Measurements from ENCODE around the gene ISL2. TPM values are rescaled to one million over a fixed set of nuclear protein-coding genes. Genes with fewer than 3 reads are reported as not detected.

The ISL2 gene
- total and polyA plus RNA-seq, 9 of the 15 experiments (the other 6 are each of a cell fraction or from before 2014, with no cell fraction given) = 0.15 to 23.7 (median 4.0) TPM

DNA sequence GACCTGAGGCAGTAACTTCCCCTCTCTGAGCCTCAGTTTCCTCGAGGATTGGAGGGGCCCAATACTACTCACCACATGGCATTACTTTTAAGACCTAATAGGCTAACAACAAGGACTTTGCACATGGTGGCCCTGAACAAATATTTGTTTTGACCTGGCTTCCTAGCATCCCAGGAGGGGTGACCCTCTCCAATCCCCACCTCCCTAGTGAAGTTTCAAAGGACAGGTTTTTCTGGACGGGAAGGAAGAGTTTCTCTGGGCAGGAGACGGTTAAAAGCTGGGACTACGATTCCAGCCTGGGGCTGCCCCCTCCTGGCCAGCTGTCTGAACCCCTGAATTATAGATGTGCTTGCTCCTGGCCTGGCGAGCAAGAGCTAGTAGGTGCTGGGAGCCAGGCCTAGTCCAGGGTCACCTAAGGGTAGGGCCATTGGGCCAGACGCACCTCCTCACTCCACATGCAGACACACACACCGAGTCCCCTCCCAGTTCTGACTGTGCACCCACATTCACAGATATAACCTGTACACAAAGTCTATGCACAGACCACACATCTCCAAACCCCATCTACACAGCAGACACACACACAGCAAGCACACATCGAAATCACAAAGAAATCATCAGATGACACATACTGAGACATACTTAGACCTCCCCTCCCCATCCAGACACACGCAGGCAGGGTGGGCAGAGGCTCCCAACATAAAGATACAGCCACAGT lies 2.7 kb upstream of the ISL2 start (continued):
- TF ChIP-seq ZNF318 (IDR thresholded peaks at IDR 0.05; ENCODE audit: borderline replicate concordance in 1 of 2, low read depth in 1 of 2) = no peak
- no peak for TF ChIP-seq ZNF224 (CRISPR knock-in tag; IDR thresholded peaks at IDR 0.05)
- TF ChIP-seq RBM25 (IDR thresholded peaks at IDR 0.05; ENCODE audit: low read depth, low read length, severe bottlenecking) = no peak
- no peak for TF ChIP-seq ZNF551 (CRISPR knock-in tag; IDR thresholded peaks at IDR 0.05)
- no peak for TF ChIP-seq HSF4 (CRISPR knock-in tag; IDR thresholded peaks at IDR 0.05; ENCODE audit: borderline replicate concordance)
- no peak for TF ChIP-seq CTCFL (IDR thresholded peaks at IDR 0.05; ENCODE audit: borderline replicate concordance, insufficient read depth, low read depth, low read length, poor library complexity, severe bottlenecking)
- TF ChIP-seq SETDB1 (IDR thresholded peaks at IDR 0.05; ENCODE audit: low read length) = no peak
- TF ChIP-seq, protein P1, sequence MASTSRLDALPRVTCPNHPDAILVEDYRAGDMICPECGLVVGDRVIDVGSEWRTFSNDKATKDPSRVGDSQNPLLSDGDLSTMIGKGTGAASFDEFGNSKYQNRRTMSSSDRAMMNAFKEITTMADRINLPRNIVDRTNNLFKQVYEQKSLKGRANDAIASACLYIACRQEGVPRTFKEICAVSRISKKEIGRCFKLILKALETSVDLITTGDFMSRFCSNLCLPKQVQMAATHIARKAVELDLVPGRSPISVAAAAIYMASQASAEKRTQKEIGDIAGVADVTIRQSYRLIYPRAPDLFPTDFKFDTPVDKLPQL (IDR thresholded peaks at IDR 0.05; ENCODE audit: extremely low read depth, insufficient read length) = no peak
- no peak for TF ChIP-seq TCF3 (CRISPR knock-in tag; IDR thresholded peaks at IDR 0.05)
- TF ChIP-seq, protein P2, sequence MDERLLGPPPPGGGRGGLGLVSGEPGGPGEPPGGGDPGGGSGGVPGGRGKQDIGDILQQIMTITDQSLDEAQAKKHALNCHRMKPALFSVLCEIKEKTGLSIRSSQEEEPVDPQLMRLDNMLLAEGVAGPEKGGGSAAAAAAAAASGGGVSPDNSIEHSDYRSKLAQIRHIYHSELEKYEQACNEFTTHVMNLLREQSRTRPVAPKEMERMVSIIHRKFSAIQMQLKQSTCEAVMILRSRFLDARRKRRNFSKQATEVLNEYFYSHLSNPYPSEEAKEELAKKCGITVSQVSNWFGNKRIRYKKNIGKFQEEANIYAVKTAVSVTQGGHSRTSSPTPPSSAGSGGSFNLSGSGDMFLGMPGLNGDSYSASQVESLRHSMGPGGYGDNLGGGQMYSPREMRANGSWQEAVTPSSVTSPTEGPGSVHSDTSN (CRISPR knock-in tag; IDR thresholded peaks at IDR 0.05; ENCODE audit: low read depth) = no peak
- TF ChIP-seq, protein P2 (tag; conservative IDR thresholded peaks at IDR 0.05; ENCODE audit: low read depth) = 0 out of 2 replicates have a peak, but pooled peaks have one; percentile 12
- TF ChIP-seq ZNF133 (CRISPR knock-in tag; IDR thresholded peaks at IDR 0.05) = no peak
